ENCODE data around the gene UQCRH.
"Not testable (repeated sequence)": the region's sequence is repeated elsewhere in the genome, so short reads cannot be mapped to it uniquely, and the experiment has no call there.

UQCRH gene

DNA sequence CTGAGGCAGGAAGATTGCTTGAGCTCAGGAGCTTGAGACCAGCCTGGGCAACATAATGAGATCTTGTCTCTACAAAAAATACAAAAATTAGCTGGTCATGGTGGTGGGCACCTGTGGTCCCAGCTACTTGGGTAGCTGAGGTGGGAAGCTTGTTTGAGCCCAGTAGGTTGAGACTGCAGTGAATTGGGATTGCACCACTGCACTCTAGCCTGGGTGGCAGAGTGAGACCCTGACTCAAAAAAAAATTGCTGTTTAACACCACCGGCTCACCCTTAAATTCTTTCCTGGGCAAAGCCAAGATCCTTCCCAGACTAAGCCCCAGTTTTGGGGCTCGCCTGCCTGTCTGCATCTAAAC is 30.5 kb downstream of the UQCRH start:
- DNase-seq, result no peak

GRCh38 chr1:46335081-46335480 is 31.6 kb downstream of the UQCRH start:
- no peak for DNase-seq

DNA sequence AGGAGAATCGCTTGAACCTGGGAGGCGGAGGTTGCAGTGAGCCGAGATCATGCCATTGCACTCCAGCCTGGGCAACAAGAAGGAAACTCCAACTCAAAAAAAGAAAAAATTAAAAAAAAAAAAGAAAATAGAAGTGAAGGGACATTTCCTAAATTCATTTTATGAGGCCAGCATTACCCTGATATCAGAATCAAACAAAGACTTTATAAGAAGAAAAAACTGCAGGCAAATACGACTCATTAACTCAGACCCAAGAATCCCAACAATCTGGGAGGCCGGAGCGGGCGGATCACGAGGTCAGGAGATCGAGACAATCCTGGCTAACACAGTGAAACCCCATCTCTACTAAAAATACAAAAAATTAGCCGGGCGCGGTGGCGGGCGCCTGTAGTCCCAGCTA is 33.9 kb downstream of the UQCRH start:
- not testable (repeated sequence) for DNase-seq

- peak; percentile 87 to 90 for DNase-seq
These were observed 37.1 kb downstream of the UQCRH start, which contains the start of gene NSUN4 for GRCh38 chr1:46340404-46341221. NSUN4 (plus strand) TSS chr1:46340807; CDS start chr1:46340827, 20 bp downstream.

GRCh38 chr1:46341222-46342083 is 38.0 kb downstream of the UQCRH start:
- no peak for DNase-seq

- DNase-seq, result no peak
These were observed 38.7 kb downstream of the UQCRH start for GRCh38 chr1:46342084-46342656.

GRCh38 chr1:46342677-46343350 is 39.3 kb downstream of the UQCRH start:
- no peak for DNase-seq

- DNase-seq, result no peak
These were observed 39.8 kb downstream of the UQCRH start for GRCh38 chr1:46343351-46343695.

GRCh38 chr1:46343705-46344104 is 40.2 kb downstream of the UQCRH start:
- no peak for DNase-seq

GRCh38 chr1:46344481-46344880 is 41.0 kb downstream of the UQCRH start:
- DNase-seq, result no peak

- DNase-seq, result no peak
These were observed 41.8 kb downstream of the UQCRH start for GRCh38 chr1:46345281-46345680.

- DNase-seq, result no peak
These were observed 48.9 kb downstream of the UQCRH start for GRCh38 chr1:46352363-46352762.

DNA sequence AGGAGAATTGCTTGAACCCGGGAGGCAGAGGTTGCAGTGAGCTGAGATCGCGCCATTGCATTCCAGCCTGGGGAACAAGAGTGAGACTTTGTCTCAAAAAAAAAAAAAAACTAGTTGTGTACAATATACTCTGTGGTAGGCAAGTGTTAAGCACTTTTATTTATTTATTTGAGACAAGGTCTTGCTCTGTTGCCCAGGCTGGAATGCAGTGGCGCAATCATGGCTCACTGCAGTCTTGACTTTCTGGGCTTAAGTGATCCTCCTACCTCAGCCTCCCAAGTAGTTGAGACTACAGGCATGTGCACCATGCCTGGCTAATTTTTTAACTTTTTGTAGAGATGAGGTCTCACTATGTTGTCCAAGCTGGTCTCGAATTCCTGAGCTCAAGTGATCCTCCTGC is 52.4 kb downstream of the UQCRH start:
- not testable (repeated sequence) for DNase-seq

DNA sequence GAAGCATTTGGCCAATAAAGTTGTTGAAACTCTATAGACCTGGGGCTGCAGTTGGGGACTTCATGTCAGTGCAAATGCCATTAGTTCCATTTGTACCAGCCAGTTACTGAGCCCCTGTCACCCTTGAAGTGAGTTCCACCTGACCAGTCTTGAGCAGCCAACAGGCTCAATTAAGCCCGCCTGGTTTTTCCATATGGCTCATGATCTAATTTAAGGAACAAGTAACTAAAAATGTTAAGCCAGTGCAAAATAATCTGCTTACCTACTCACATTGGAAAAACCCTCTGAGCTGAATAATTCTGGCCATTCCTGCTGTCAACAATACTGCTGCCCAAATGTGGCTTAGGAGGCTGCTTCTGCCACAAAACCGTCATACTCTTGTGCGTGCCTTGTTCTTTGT is 58.7 kb downstream of the UQCRH start:
- no peak for DNase-seq

GRCh38 chr1:46363121-46363520 is 59.6 kb downstream of the UQCRH start:
- no peak for DNase-seq

DNA sequence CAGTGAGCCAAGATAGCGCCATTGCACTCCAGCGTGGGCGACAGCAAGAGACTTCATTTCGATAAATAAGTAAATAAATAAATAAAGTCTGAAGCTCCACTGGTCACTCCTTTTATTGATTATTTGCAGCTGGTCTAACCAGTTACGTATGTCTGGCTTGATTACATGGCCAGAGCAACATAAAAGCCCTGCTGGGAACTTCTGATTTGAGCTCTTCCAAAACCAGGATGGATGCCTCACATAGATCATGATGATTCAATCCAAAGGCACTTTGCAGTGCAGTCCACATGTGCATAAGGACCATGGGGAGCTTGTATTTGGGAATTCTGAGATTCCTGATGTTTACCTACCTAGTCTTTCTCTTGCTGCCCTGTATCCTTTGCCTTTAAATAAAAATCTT is 61.1 kb downstream of the UQCRH start:
- DNase-seq, result no peak

GRCh38 chr1:46365796-46366195 is 62.3 kb downstream of the UQCRH start:
- not testable (repeated sequence) for DNase-seq

Measured in activated CD4-positive, alpha-beta T cell treated with anti-CD3 and anti-CD28 coated beads, Interleukin-2, amount 50 U/mL, for 48 hours (primary cell).